G401 (cell line): ENCODE results near the gene SUMO3. TPM values are rescaled to one million over a fixed set of nuclear protein-coding genes. Genes with fewer than 3 reads are reported as not detected.

Source experiments
- DNase-seq: peaks from one replicate; pipeline ENCODE4 v3.0.0-alpha.2; 2015; ENCODE audit warnings: low spot score
- in situ Hi-C: cut with HindIII; loops from 2 replicates; pipeline ENCODE4 v1.10.0; 2016; ENCODE audit warnings: low sequenced_read_pairs, mixed read lengths
- total RNA-seq: library from RNA; depleted of rRNA; stranded (reverse); fragments of >200 nt; shearing (Covaris generic); gene quantifications from 2 replicates; pipeline ENCODE4 v1.2.3, GENCODE V29; 2014

SUMO3 gene
- total RNA-seq, 1 experiment from 2014 or later: 59.0 TPM

DNA sequence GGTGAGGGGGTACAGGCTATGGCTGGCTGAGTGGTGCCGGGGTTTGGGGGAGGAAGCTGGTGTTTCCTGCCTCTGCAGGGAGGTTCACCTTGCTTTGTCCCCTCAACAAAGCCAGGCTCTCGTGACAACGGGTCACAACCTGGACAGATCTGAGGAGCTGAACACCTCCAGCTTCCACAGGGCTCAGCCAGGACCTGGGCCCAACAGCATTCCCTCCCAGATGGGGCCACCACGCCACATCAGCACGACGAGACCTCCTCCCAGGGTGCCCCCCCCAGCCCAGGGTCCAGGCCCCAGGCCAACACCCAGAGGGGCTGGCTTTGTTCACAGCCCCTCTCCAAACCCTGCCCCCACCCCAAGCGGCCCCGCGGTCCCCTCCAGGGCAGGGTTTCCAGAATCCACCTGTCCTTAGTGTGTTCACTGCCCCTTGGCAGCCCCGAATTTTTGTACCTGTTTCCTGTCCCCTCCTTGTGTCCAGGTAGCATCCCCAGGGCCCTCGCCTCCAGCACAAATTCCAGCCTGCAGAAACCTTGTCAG lies 51.0 kb downstream of the SUMO3 start:
- no peak for DNase-seq
- in situ Hi-C loops: no loop called here

GRCh38 chr21:44766014-44766817 lies 51.6 kb downstream of the SUMO3 start:
- no peak for DNase-seq
- in situ Hi-C loops: no loop called here

GRCh38 chr21:44765231-44766013 lies 52.4 kb downstream of the SUMO3 start:
- no peak for DNase-seq
- in situ Hi-C loops: no loop called here

DNA sequence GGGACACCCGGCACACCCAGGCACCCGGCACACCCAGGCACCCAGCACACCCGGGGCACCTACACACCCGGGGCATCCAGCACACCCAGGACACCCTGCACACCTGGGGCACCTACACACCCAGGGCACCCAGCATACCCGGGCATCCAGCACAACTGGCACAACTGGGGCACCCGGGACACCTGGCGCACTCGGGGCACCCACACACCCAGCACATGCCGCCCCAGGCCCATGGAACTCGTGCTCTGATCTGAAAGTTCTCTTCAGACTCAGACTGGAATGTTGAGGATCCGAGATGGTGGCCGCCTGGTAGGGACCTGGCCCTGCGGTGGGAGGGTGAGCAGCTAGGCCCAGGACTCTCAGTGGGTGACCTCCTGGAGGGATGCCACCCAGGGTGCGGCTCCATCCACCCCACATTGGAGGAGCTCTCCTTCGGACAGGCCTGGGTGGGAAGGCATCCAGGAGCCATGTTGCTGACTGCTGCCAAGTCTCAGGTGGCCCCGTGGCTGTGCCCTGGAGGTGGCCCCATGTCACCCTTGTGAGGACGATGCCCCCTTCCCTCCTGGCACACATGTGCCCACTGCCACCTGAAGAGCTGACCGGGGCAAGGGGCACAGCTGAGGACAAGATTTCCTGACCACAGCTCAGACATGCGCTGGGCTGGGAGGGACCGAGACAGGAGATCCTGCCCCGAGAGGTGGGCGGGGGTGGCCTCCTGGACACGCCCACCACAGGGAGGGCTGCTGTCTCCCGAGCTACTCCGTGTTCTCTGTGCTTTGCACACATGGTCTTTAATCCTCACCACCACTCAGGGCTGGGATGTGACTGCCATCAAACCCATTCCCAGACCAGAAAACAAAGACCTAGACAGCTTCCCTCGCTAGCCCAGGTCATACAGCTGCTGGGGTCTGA lies 53.3 kb downstream of the SUMO3 start:
- no peak for DNase-seq

DNA sequence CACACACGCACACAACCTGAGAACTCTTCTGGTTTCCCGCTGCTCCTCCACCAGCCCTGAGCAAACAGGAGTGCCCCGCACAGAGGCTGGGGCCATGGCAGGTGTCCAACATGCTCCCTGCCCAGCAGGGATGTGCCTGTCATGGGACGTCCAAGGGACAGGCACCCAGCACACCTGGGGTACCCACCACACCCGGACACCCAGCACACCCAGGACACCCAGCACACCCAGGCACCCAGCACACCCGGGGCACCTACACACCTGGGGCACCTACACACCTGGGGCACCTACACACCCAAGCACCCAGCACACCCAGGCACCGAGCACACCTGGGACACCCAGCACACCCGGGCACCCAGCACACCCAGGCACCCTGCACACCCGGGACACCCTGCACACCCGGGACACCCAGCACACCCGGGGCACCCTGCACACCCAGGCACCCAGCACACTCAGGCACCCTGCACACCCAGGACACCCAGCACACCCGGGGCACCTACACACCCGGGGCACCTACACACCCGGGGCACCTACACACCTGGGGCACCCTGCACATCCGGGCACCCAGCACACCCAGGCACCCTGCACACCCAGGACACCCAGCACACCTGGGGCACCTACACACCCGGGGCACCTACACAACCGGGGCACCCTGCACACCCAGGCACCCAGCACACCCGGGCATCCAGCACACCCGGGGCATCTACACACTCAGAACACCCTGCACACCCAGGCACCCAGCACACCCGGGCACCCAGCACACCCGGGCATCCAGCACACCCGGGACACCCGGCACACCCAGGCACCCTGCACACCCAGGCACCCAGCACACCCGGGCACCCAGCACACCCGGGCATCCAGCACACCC lies 54.2 kb downstream of the SUMO3 start:
- no peak for DNase-seq
- in situ Hi-C loops: no loop called here

More for the DNA sequence above, 53.3 kb downstream of the SUMO3 start:
- in situ Hi-C loops: no loop called here

GRCh38 chr21:44763050-44763378 lies 54.8 kb downstream of the SUMO3 start:
- in situ Hi-C loops: no loop called here
- no peak for DNase-seq

- in situ Hi-C loops: no loop called here
- no peak for DNase-seq
These were observed 55.4 kb downstream of the SUMO3 start for GRCh38 chr21:44762221-44763049.

GRCh38 chr21:44761747-44762208 lies 56.1 kb downstream of the SUMO3 start:
- in situ Hi-C loops: no loop called here
- no peak for DNase-seq

DNA sequence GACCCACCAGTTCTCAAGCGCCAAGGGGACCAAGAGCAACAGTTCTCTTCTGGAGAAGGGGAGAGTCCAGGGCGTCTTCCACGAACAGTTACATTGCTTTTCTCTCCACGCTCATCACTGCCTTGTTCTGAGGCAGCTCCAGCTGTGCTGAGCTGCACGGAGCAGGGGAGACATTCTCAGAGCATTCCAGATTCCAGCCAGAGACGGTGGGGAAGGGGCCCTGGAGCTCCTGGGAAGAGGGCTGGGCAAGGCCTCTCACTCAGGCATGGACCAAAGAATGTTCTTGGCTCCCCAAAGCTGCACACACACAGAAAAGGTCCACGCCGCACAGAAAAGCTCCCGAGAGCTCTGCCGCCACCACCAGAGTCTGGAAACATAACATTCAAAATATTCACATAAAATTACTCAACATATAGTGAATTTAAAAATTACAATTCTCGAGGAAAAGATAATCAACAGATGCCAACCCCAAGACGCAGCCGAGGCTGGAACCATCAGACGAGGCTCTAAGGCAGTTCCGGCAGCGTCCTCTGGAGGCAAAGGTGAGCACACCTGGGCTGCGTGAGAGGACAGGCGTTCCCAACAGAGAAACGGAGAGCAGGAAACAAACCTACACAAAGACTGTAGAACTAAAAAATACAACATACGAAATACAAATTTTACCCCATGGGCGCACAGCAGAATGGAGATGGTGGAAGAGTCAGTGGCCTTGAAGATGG lies 56.7 kb downstream of the SUMO3 start:
- DNase-seq: no peak

DNA sequence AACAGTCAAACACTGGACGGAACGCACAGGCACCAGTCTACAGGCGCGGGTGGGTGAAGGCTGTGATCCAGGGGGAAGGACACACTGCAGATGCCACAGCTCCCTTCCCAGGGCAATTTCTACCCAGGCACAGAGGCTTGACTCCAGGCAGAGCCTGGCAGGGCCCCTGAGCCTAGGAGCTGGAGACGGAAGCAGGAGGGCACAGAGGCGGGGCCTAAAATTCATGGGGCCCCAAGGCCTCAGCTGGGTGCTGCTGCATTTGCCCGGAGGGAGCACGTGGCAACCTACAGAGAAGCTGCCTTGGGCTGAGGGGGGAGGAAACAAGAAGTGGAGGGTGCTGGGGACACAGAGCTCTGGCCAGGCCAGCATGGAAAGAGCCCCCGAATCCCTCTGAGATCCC lies 57.5 kb downstream of the SUMO3 start:
- DNase-seq: no peak
- in situ Hi-C loops: no loop called here

More for the DNA sequence above, 56.7 kb downstream of the SUMO3 start:
- in situ Hi-C loops: no loop called here

- DNase-seq: no peak
- in situ Hi-C loops: no loop called here
These were observed 58.1 kb downstream of the SUMO3 start for GRCh38 chr21:44759628-44760285.

DNA sequence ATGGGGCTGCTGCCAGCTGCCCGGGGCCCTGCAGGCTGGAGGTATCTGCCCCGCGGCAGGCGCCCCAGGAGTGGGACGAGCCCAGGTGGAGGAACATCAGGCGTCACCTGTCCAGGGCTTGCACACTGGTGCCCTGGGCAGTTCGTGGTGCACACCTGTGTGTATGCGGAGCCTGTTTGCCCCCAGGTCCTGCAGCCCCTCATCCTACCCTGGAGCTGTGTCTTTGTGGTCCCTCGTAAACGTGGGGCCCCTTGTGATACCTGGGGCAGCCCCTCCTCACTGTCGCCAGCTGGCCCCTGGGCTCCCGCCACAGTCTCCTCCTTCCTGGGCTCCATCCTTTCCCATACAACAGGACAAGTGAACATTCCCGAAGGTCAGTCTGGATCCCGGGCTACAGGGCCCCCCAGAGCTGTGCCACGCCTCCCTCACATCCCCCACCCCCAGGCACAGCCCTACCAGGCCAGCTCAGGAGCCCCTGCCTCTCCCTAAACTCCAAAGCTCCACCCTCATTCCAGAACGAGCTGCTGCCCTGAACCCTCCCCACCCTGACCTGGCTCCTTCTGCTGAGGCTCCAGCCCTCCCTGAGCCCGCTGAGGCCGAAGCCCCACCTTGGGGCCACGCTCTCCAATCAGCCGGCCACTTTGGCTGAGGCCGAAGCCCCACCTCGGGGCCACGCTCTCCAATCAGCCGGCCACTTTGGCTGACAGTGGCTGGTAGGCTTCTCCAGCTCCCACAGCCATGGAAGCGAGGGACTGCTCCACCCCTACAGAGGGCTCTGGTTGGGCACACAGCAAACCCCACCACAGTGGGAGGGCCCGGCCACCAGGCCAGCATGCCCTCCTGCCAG lies 58.9 kb downstream of the SUMO3 start:
- no peak for DNase-seq
- in situ Hi-C loops: no loop called here

DNA sequence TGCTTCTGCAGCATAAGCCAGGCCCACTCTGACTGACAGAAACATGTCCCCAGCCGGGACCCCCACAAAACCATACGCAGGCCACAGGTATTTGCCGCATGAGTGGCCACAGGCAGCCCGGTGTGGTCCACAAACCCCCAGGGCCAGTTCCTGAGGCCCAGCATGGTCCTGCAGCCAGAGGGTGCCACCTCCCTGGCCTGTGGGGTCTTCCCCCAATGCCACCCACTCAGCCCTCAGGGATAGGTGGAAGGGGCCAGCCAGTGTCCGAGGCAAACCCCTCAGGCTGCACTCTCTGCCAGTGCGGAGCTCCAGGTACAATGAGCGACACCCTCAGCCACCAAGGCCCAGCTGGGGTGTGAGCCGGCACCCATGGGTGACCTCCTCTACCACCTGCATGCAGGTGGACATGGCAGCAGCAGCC lies 59.7 kb downstream of the SUMO3 start:
- in situ Hi-C loops: no loop called here
- no peak for DNase-seq

DNA sequence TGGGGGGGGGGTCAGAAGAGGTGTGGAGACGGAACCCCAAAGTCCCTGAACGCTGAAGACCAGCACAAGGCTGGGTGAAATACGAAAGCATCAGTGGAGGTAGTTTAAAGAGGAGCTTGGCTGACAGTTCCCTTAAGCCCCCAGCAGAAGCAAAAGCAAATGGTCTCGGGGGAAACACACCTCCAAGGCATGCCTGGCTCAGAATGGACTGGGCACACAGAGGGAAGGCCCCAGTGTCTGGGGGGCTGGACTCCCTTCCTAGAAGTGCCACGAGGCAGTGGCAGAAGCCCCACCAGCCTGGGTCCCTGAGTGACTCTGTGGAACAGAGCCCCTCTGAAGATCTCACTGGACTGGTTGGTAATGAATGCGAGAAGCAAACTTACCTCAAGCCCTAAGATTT lies 60.1 kb downstream of the SUMO3 start:
- DNase-seq: no peak
- in situ Hi-C loops: no loop called here

DNA sequence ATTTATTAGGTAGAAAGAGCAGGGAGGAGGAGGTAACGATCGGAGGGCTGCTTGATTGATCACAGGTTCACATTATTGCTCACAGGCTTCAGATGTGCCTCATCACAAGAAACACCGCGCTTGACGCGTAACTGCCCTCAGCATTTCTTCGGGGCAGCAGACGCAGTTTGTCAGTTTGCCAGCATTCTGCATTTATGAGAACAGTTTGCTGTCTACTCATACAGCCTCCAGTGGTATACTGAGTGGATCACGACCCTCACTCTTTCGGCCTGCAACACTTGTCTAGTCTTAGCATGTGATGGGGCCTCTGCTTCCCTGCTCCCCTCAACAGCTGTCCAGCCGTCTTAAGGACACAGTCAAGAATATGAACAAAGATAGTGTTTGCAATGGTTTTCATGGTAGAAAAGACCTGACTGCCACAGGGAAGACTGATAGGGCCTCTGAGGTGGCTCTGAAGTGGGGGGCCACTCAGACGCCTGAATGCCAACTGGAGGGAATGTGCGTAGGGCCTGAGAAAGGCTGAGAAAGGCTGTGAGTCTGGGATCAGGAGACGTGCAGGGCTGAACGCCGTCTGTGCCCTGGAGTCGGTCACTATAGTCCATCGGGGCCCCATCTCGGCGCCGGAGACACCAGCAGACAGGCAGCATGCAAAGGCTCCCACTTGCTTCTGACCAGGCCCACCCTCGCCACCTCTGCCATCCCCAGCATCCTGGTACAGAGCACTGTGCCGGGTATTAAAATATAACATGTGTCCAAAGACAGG lies 61.3 kb downstream of the SUMO3 start:
- no peak for DNase-seq
- in situ Hi-C loops: no loop called here
